Measurements from ENCODE around the gene POU6F2. TPM values are rescaled to one million over a fixed set of nuclear protein-coding genes. Genes with fewer than 3 reads are reported as not detected.

POU6F2 gene
- total and polyA plus RNA-seq, 9 of the 15 experiments (the other 6 are each of a cell fraction or from before 2014, with no cell fraction given), result 0.29 to 1.5 (median 0.96) TPM

GRCh38 chr7:39410582-39410981 is 432.9 kb downstream of the POU6F2 start:
- no TSS peak for BruUV-seq (replicated peaks)
- FAIRE-seq (no peak), DNase-seq (ENCODE audit: extremely low read depth in 1 of 4, low spot score in 3 of 4) (no peak), ATAC-seq (no peak)
- peaks cover 14 to 32% of the 10 kb centered on the region in 2 experiments for H3K27me3 ChIP-seq (ENCODE audit: control insufficient read depth in 2 of 2, insufficient read depth in 2 of 2, low read length in 2 of 2)
- no peaks in the 10 kb centered on the region for H3K36me3 ChIP-seq (ENCODE audit: control insufficient read depth, insufficient read depth, low read length)
- no peak for TF ChIP-seq SAFB (IDR thresholded peaks at IDR 0.05; ENCODE audit: borderline replicate concordance, low read depth, low read length)
- no peak for TF ChIP-seq BHLHE40 (IDR thresholded peaks at IDR 0.05; ENCODE audit: low read length)
- TF ChIP-seq USF1 (CRISPR knock-in tag; IDR thresholded peaks at IDR 0.05), result no peak
- TF ChIP-seq MNT (conservative IDR thresholded peaks at IDR 0.05), result no peak
- TF ChIP-seq GTF3C2 (IDR thresholded peaks at IDR 0.05; ENCODE audit: borderline replicate concordance, extremely low read depth, insufficient read length), result no peak
- TF ChIP-seq CBX3 (IDR thresholded peaks at IDR 0.05; ENCODE audit: borderline replicate concordance in 1 of 2, low read length in 2 of 2), result no peak
- no peak for TF ChIP-seq KLF16 (IDR thresholded peaks at IDR 0.05)
- no peak for TF ChIP-seq TCF7L2 (IDR thresholded peaks at IDR 0.05; ENCODE audit: low read depth, low read length)
- no peak for TF ChIP-seq XRCC4 (IDR thresholded peaks at IDR 0.05; ENCODE audit: extremely low read depth, insufficient read depth, insufficient read length)
- no peak for TF ChIP-seq HNRNPUL1 (IDR thresholded peaks at IDR 0.05; ENCODE audit: low read length)
- no peak for TF ChIP-seq PTBP1 (IDR thresholded peaks at IDR 0.05; ENCODE audit: low read depth, low read length)
- TF ChIP-seq ZNF639 (CRISPR knock-in tag; conservative IDR thresholded peaks at IDR 0.05 in 1 of 2, IDR thresholded peaks at IDR 0.05 in 1 of 2), result no peak
- no peak for TF ChIP-seq ZNF589 (CRISPR knock-in tag; IDR thresholded peaks at IDR 0.05; ENCODE audit: low read depth)
- no peak for TF ChIP-seq TAF9B (IDR thresholded peaks at IDR 0.05; ENCODE audit: partially characterized antibody)
- in situ Hi-C loops (cut with MboI), result no loop called here
- no peaks in the 10 kb centered on the region for H4K20me1 ChIP-seq (replicated peaks; ENCODE audit: control insufficient read depth, insufficient read depth, low read length)
- no peak overlapping the region for H2AFZ ChIP-seq (ENCODE audit: low read depth, low read length)
- no peak overlapping the region for H3K4me2 ChIP-seq (ENCODE audit: insufficient read depth, low read length)
- no peak overlapping the region for H3K4me3 ChIP-seq
- intact Hi-C loops (cut with micrococcal nuclease), result no loop called here
- H3K9ac ChIP-seq (ENCODE audit: insufficient read depth in 1 of 2, low read depth in 2 of 2, low read length in 2 of 2), result no peak overlapping the region
- ChIA-PET POLR2A (interaction anchor here (0.6 to 1.5 kb wide), 2 partner anchors 9 to 14 kb away, joined by 3 to 5 read pairs; no protein-coding TSS in a partner anchor), CTCF (ENCODE audit: low intra/inter-chr PET ratio) (no interaction called here)
- no peaks in the 10 kb centered on the region for H3K79me2 ChIP-seq (ENCODE audit: control insufficient read depth, insufficient read depth, low read length)
- no peaks in the 10 kb centered on the region for H3K9me3 ChIP-seq (replicated peaks; ENCODE audit: control insufficient read depth, insufficient read depth, low read depth, low read length)
- 0% methylated on average over 5 of the region's 5 CpGs for WGBS (ENCODE audit: insufficient coverage, low coverage, missing lambda C conversion rate)
- H3K4me1 ChIP-seq (replicated peaks in 1 of 2; ENCODE audit: control insufficient read depth in 2 of 2, insufficient read depth in 2 of 2, low read length in 2 of 2), result peaks cover 0 to 9% of the 10 kb centered on the region in 2 experiments; a peak in 2 of 5 replicates
- no peaks in the 10 kb centered on the region for H3K9me1 ChIP-seq (ENCODE audit: control insufficient read depth, insufficient read depth, low read length)
- H3K27ac ChIP-seq (ENCODE audit: extremely low read depth, low read depth, low read length), result no peak overlapping the region
